HG02588 (cell line): Measurements from ENCODE around the gene CALML5.

Experiments
- ATAC-seq: cut with Tn5 transposase; IDR thresholded peaks from one replicate; pipeline ENCODE4 v1.9.1; 2021; ENCODE audit warnings: mild to moderate bottlenecking, moderate library complexity; ENCODE audit not compliant: unreplicated experiment

The CALML5 gene

GRCh38 chr10:5517546-5517945 lies 18.2 kb upstream of the CALML5 start:
- no peak for ATAC-seq

GRCh38 chr10:5515948-5516761 lies 16.8 kb upstream of the CALML5 start:
- ATAC-seq: no peak

GRCh38 chr10:5514226-5514850 lies 15.0 kb upstream of the CALML5 start:
- ATAC-seq: no peak

- ATAC-seq: no peak
Observed at GRCh38 chr10:5512881-5513612, 13.7 kb upstream of the CALML5 start.

GRCh38 chr10:5512331-5512730 lies 13.0 kb upstream of the CALML5 start:
- ATAC-seq: no peak

GRCh38 chr10:5511885-5512280 lies 12.5 kb upstream of the CALML5 start:
- ATAC-seq: no peak

GRCh38 chr10:5511231-5511884 lies 12.0 kb upstream of the CALML5 start:
- ATAC-seq: no peak

- no peak for ATAC-seq
Observed at GRCh38 chr10:5510281-5511072, 11.1 kb upstream of the CALML5 start.

- ATAC-seq: no peak
Observed at GRCh38 chr10:5509691-5510090, 10.3 kb upstream of the CALML5 start.

- no peak for ATAC-seq
Observed at GRCh38 chr10:5509236-5509635, 9.9 kb upstream of the CALML5 start.

GRCh38 chr10:5508786-5509185 lies 9.4 kb upstream of the CALML5 start:
- ATAC-seq: no peak

GRCh38 chr10:5508161-5508604 lies 8.8 kb upstream of the CALML5 start:
- ATAC-seq: no peak

- no peak for ATAC-seq
Observed at GRCh38 chr10:5507649-5508131, 8.3 kb upstream of the CALML5 start.

- ATAC-seq: no peak
Observed at GRCh38 chr10:5506751-5507648, 7.6 kb upstream of the CALML5 start.

- ATAC-seq: no peak
Observed at GRCh38 chr10:5506246-5506645, 6.9 kb upstream of the CALML5 start.

- no peak for ATAC-seq
Observed at GRCh38 chr10:5504146-5505072, 5.0 kb upstream of the CALML5 start.

- no peak for ATAC-seq
Observed at GRCh38 chr10:5503477-5503835, 4.1 kb upstream of the CALML5 start.
